GM12878 (cell line): ENCODE results near the gene CXXC5. TPM values are rescaled to one million over a fixed set of nuclear protein-coding genes. Genes with fewer than 3 reads are reported as not detected.

Experiments
- ATAC-seq: fragments of 200-7000 bp; cut with Tn5 transposase; 3 replicates; pipeline ENCODE4 v1.9.1; 2020; ENCODE audit warnings: mild to moderate bottlenecking, moderate library complexity
- BruUV-seq: library from RNA; stranded (reverse); fragments of 400-500 nt; replicated peaks from 2 replicates; lab custom pipeline; 2021; lab: Mats Ljungman, UMichigan
- CTCF ChIA-PET: fragments of 300-600 bp; sonication (Branson Sonifier 250); formaldehyde crosslinking; extraction: SDS; loops from one replicate; lab custom pipeline; 2021; ENCODE audit warnings: inconsistent platforms; lab: Yijun Ruan, JAX
- POLR2A ChIA-PET: fragments of 350-600 bp; formaldehyde crosslinking; extraction: SDS; loops from one replicate; lab custom pipeline; 2021; ENCODE audit warnings: inconsistent platforms; lab: Charles Lee
- RAD21 ChIA-PET: fragments of 300-600 bp; sonication (Branson Sonifier 250); formaldehyde crosslinking; loops from one replicate; lab custom pipeline; 2023; ENCODE audit warnings: antibody characterized with exemption; ENCODE audit not compliant: unreplicated experiment; lab: Charles Lee
- SMC1A ChIA-PET: fragments of 300-600 bp; sonication (Branson Sonifier 250); formaldehyde crosslinking; loops from one replicate; lab custom pipeline; 2023; ENCODE audit not compliant: unreplicated experiment, uncharacterized antibody; lab: Charles Lee
- DNase-seq: peaks from one replicate; pipeline ENCODE4 v3.0.0-alpha.2; 2011; ENCODE audit warnings: low read depth, low spot score
- FAIRE-seq: peaks from 3 replicates; lab custom pipeline; 2011; peaks lifted over from hg19 to GRCh38; lab: Jason Lieb, UNC
- H2AFZ ChIP-seq: 2 replicates; pipeline ENCODE4 v1.6.0; 2011; ENCODE audit warnings: low read depth, low read length, control low read depth; ENCODE audit not compliant: control insufficient read depth
- H3K27ac ChIP-seq: 2 replicates; pipeline ENCODE4 v1.5.1; 2011; ENCODE audit warnings: control low read depth; ENCODE audit not compliant: control insufficient read depth, insufficient read depth
- H3K27me3 ChIP-seq, 2 experiments: replicated peaks in 1 of 2; 2 replicates each; pipeline versions ENCODE4 v1.6.0 to v1.6.1; 2011; ENCODE audit warnings: low read length in 1 of 2; ENCODE audit not compliant: control insufficient read depth in 2 of 2, insufficient read depth in 2 of 2
- H3K36me3 ChIP-seq, 2 experiments: 2 replicates each; pipeline ENCODE4 v1.5.1; 2011; ENCODE audit warnings: low read length in 1 of 2; ENCODE audit not compliant: control insufficient read depth in 2 of 2, insufficient read depth in 2 of 2
- H3K4me1 ChIP-seq: 2 replicates; pipeline ENCODE4 v1.6.1; 2011; ENCODE audit warnings: mild to moderate bottlenecking, low read length, moderate library complexity, mixed read lengths; ENCODE audit not compliant: control insufficient read depth, insufficient read depth
- H3K4me2 ChIP-seq: 2 replicates; pipeline ENCODE4 v1.6.0; 2011; ENCODE audit warnings: control low read depth; ENCODE audit not compliant: control insufficient read depth, insufficient read depth
- H3K4me3 ChIP-seq: fragments of 200-600 bp; sonication (generic); 2 replicates; pipeline ENCODE4 v1.5.1; 2016
- H3K79me2 ChIP-seq: 2 replicates; pipeline ENCODE4 v1.6.0; 2011; ENCODE audit warnings: low read length; ENCODE audit not compliant: control insufficient read depth, insufficient read depth
- H3K9ac ChIP-seq: 2 replicates; pipeline ENCODE4 v1.8.0; 2011; ENCODE audit warnings: low read length, control low read depth, mixed read lengths; ENCODE audit not compliant: control insufficient read depth, insufficient read depth
- H3K9me3 ChIP-seq: replicated peaks from 3 replicates; pipeline ENCODE4 v1.5.1; 2011; ENCODE audit warnings: mild to moderate bottlenecking, low read length; ENCODE audit not compliant: control insufficient read depth, insufficient read depth
- H4K20me1 ChIP-seq: 2 replicates; pipeline ENCODE4 v1.6.0; 2011; ENCODE audit not compliant: control insufficient read depth, insufficient read depth
- HDGF ChIP-seq: fragments of 450-650 bp; IDR thresholded peaks from 2 replicates; pipeline ENCODE4 v1.6.1; 2016; ENCODE audit warnings: antibody characterized with exemption
- NFIC ChIP-seq: IDR thresholded peaks from 2 replicates; pipeline ENCODE4 v1.6.1; 2012; ENCODE audit warnings: low read depth, mild to moderate bottlenecking, inconsistent platforms, low read length, moderate library complexity
- NR2C2 ChIP-seq: IDR thresholded peaks from 2 replicates; pipeline ENCODE4 v1.6.1; 2011; ENCODE audit warnings: borderline replicate concordance, low read depth; ENCODE audit not compliant: control insufficient read depth, insufficient read length
- SP1 ChIP-seq: IDR thresholded peaks from one replicate; pipeline ENCODE4 v1.6.1; 2011; ENCODE audit warnings: low read depth, low read length
- TARDBP ChIP-seq: IDR thresholded peaks from 2 replicates; pipeline ENCODE4 v1.6.1; 2016; ENCODE audit warnings: borderline replicate concordance
- ZBTB40 ChIP-seq: fragments of 450-650 bp; IDR thresholded peaks from 2 replicates; pipeline ENCODE4 v1.6.1; 2016; ENCODE audit warnings: mild to moderate bottlenecking, moderate library complexity, borderline replicate concordance
- whole genome bisulfite sequencing: methylation state at CpG from one replicate; pipeline ENCODE4 v1.1.6; 2016; ENCODE audit warnings: low lambda C conversion rate; ENCODE audit not compliant: insufficient replicate concordance, insufficient coverage; ENCODE audit errors: missing lambda C conversion rate; 5-methylcytosine and 5-hydroxymethylcytosine counted together
- in situ Hi-C: fragments of 300-500 bp; cut with MboI; formaldehyde crosslinking; loops from 9 replicates; pipeline ENCODE4 v1.14.3; 2018; ENCODE audit warnings: mixed read lengths
- intact Hi-C: fragments of 100-400 bp; cut with micrococcal nuclease; formaldehyde crosslinking; loops from one replicate; pipeline ENCODE4 v1.14.2; 2022; ENCODE audit not compliant: unreplicated experiment
- polyA plus RNA-seq, 11 experiments: library from polyadenylated mRNA; depleted of rRNA in 4 of 11; unstranded in 6 of 11; stranded (reverse) in 5 of 11; fragments of >200 nt; fragmentation: Nextera tagmentation in 4 of 11; fragmentation: Illumina TruSeq in 1 of 11; extraction: Ambion mirVana in 4 of 11; extraction: Trizol in 1 of 11; gene quantifications; 1 replicate in 1 of 11; 2 replicates in 10 of 11; pipeline versions ENCODE4 v1.2.1 to v1.2.3, GENCODE V29; 2011 to 2016; ENCODE audit warnings: inconsistent platforms in 2 of 11, missing spikeins in 2 of 11, low read depth in 1 of 11
- total RNA-seq, 4 experiments: library from RNA; depleted of rRNA in 3 of 4; stranded (reverse); fragments of >200 nt in 3 of 4; fragmentation: Illumina TruSeq in 1 of 4; extraction: Trizol in 1 of 4; gene quantifications; 2 replicates each; pipeline versions ENCODE4 v1.2.1 to v1.2.3, GENCODE V29; 2013 to 2021
- TF ChIP-seq, protein P1 (sequence below): fragments of 450-650 bp; formaldehyde crosslinking; IDR thresholded peaks from 2 replicates; pipeline ENCODE4 v1.4.0; 2022; ENCODE audit warnings: mild to moderate bottlenecking, moderate library complexity

The CXXC5 gene
- total and polyA plus RNA-seq, 10 of the 15 experiments (the other 5 are each of a cell fraction or from before 2014, with no cell fraction given), result 1.8 to 90.8 (median 40.7) TPM

GRCh38 chr5:139644001-139644456 is 4.1 kb upstream of the CXXC5 start:
- H4K20me1 ChIP-seq, result no peaks in the 10 kb centered on the region
- ATAC-seq (no peak), DNase-seq (no peak), FAIRE-seq (no peak)
- 53% methylated on average over 5 of the region's 5 CpGs for WGBS
- SMC1A ChIA-PET, result interaction anchor here (1.6 kb wide), 1 partner anchor 10 kb away, joined by 7 read pairs; no protein-coding TSS in a partner anchor
- no peaks in the 10 kb centered on the region for H3K9me3 ChIP-seq
- no TSS peak for BruUV-seq
- H3K4me1 ChIP-seq, result peaks cover 23% of the 10 kb centered on the region
- TF ChIP-seq, protein P1, sequence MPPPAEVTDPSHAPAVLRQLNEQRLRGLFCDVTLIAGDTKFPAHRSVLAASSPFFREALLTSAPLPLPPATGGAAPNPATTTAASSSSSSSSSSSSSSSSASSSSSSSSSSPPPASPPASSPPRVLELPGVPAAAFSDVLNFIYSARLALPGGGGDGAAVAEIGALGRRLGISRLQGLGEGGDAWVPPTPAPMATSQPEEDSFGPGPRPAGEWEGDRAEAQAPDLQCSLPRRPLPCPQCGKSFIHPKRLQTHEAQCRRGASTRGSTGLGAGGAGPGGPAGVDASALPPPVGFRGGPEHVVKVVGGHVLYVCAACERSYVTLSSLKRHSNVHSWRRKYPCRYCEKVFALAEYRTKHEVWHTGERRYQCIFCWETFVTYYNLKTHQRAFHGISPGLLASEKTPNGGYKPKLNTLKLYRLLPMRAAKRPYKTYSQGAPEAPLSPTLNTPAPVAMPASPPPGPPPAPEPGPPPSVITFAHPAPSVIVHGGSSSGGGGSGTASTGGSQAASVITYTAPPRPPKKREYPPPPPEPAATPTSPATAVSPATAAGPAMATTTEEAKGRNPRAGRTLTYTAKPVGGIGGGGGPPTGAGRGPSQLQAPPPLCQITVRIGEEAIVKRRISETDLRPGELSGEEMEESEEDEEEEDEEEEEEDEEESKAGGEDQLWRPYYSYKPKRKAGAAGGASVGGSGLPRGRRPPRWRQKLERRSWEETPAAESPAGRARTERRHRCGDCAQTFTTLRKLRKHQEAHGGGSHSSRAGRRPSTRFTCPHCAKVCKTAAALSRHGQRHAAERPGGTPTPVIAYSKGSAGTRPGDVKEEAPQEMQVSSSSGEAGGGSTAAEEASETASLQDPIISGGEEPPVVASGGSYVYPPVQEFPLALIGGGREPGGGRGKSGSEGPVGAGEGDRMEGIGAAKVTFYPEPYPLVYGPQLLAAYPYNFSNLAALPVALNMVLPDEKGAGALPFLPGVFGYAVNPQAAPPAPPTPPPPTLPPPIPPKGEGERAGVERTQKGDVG (CRISPR knock-in tag), result no peak
- TF ChIP-seq NR2C2 (no peak), SP1 (no peak), ZBTB40 (no peak), NFIC (no peak), HDGF (no peak), TARDBP (no peak)
- RAD21 ChIA-PET, result interaction anchor here (1.6 kb wide), 1 partner anchor 46 kb away, joined by 5 read pairs; no protein-coding TSS in a partner anchor
- no peak overlapping the region for H2AFZ ChIP-seq
- H3K36me3 ChIP-seq, result no peaks in the 10 kb centered on the region
- H3K9ac ChIP-seq, result no peak overlapping the region
- H3K79me2 ChIP-seq, result peaks cover 16% of the 10 kb centered on the region
- CTCF ChIA-PET, result interaction anchor here (0.6 to 1.4 kb wide), 4 partner anchors 9 to 131 kb away, joined by 3 to 6 read pairs (median 4); no protein-coding TSS in a partner anchor
- intact Hi-C loops (no loop called here), in situ Hi-C loops (no loop called here)
- POLR2A ChIA-PET, result no interaction called here
- H3K4me3 ChIP-seq, result no peak overlapping the region
- H3K27me3 ChIP-seq, result no peaks in the 10 kb centered on the region
- H3K4me2 ChIP-seq, result no peak overlapping the region
- H3K27ac ChIP-seq, result no peak overlapping the region
